ENCODE results near the gene TMPRSS4.

The TMPRSS4 gene

GRCh38 chr11:118084247-118084646 lies 7.4 kb downstream of the TMPRSS4 start:
- TF ChIP-seq, protein P1, sequence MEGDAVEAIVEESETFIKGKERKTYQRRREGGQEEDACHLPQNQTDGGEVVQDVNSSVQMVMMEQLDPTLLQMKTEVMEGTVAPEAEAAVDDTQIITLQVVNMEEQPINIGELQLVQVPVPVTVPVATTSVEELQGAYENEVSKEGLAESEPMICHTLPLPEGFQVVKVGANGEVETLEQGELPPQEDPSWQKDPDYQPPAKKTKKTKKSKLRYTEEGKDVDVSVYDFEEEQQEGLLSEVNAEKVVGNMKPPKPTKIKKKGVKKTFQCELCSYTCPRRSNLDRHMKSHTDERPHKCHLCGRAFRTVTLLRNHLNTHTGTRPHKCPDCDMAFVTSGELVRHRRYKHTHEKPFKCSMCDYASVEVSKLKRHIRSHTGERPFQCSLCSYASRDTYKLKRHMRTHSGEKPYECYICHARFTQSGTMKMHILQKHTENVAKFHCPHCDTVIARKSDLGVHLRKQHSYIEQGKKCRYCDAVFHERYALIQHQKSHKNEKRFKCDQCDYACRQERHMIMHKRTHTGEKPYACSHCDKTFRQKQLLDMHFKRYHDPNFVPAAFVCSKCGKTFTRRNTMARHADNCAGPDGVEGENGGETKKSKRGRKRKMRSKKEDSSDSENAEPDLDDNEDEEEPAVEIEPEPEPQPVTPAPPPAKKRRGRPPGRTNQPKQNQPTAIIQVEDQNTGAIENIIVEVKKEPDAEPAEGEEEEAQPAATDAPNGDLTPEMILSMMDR (IDR thresholded peaks at IDR 0.05), result no peak

- TF ChIP-seq, protein P1 (IDR thresholded peaks at IDR 0.05), result no peak
Observed at GRCh38 chr11:118084656-118085055, 7.8 kb downstream of the TMPRSS4 start.

GRCh38 chr11:118086913-118087768 lies 10.3 kb downstream of the TMPRSS4 start, which contains the start of gene SMIM35:
Gene SMIM35, minus strand, starts transcription at chr11:118086963. Its CDS starts 206 bp downstream, at chr11:118086757.
- TF ChIP-seq, protein P1 (IDR thresholded peaks at IDR 0.05), result no peak

DNA sequence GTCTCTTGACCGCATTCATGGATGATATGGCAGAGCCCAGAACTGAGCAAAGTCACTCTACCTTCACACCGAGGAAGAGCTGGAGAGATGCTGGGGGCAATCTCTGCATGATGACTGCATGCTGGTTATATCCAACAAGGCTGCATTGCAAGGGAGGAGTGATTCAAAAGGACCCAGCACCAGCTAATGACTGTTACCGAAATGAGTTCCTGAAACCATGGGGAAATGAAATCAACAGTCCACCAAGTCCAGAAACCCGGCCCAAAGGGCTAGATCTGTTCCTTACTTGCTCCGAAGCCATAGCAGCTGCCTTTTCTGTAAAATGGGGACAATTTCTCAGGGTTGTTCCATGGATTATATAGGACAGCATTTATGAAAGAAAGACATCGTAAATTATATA lies 11.1 kb downstream of the TMPRSS4 start:
- TF ChIP-seq, protein P1 (IDR thresholded peaks at IDR 0.05), result no peak

- TF ChIP-seq, protein P1 (IDR thresholded peaks at IDR 0.05), result no peak
Observed at GRCh38 chr11:118088531-118088930, 11.7 kb downstream of the TMPRSS4 start.

- TF ChIP-seq, protein P1 (IDR thresholded peaks at IDR 0.05), result no peak
Observed at GRCh38 chr11:118090545-118091162, 13.8 kb downstream of the TMPRSS4 start.

GRCh38 chr11:118091690-118092089 lies 14.8 kb downstream of the TMPRSS4 start:
- TF ChIP-seq, protein P1 (IDR thresholded peaks at IDR 0.05), result no peak

Measured in LNCAP (cell line).